GM18508 (cell line): ENCODE measurements around the gene ADAMTS12.

ENCODE experiments used
- ATAC-seq: cut with Tn5 transposase; IDR thresholded peaks from one replicate; pipeline ENCODE4 v1.9.1; 2021; ENCODE audit warnings: moderate number of reproducible peaks; ENCODE audit not compliant: insufficient read depth, unreplicated experiment

ADAMTS12 gene

GRCh38 chr5:33614039-33614438 lies 277.8 kb downstream of the ADAMTS12 start:
- no peak for ATAC-seq

GRCh38 chr5:33612386-33612785 lies 279.4 kb downstream of the ADAMTS12 start:
- ATAC-seq = no peak

DNA sequence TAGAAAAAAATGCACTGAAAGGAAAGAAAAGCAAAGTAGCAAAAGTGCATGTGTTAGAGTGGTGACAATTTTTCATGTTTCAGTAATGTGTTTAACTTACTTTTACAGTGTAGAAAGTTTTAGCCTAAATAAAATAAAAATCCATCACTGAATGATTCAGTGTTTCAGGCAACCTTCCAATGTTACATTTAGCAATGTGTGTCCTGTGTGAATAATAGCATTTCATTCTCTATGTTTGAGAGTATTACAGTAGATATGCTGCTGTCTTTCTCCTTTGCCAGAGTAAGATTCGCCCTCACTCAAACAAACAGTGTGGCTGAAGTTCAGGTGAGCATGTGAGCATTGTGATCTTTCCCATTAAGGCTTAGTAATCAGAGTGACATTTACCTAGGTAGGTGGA lies 279.9 kb downstream of the ADAMTS12 start:
- no peak for ATAC-seq

GRCh38 chr5:33608344-33609041 lies 283.3 kb downstream of the ADAMTS12 start:
- ATAC-seq = no peak

DNA sequence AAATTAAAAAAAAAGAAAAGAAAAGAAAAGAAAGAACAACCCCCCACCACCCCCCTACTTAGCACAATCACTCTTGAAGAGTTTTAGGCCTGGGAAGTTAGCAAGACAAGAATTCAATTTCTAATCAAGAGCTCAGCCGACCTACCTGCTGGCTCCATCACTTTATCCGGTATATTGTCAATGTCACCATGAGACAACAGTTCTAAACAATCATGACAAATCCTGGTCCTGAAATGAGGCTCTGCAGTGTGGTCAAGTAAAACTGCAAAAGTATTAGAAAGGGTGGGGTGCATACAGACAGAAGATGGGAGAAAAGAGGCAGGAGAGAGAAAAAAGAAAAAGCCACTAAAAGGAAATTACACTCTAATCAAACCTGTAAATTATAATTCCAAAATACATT lies 287.3 kb downstream of the ADAMTS12 start:
- no peak for ATAC-seq

DNA sequence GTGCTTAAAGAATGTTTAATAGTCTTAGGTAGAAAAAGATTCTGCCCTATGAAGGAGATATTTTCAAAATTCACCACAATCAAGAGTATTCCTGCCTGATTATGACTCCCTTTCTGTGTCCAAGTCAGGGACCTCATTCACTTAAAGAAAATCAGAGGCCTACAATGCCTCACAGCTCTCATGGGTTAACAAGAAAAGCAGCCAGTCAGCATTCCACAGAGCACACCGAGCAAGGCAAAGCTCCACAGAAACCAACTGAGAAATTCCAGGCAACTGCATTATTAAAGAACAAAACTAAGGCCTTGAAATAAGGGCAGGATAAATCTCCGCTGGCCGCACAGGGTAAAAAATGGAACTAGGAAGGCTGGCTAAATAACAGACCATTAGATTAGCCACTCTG lies 289.9 kb downstream of the ADAMTS12 start:
- ATAC-seq = no peak

DNA sequence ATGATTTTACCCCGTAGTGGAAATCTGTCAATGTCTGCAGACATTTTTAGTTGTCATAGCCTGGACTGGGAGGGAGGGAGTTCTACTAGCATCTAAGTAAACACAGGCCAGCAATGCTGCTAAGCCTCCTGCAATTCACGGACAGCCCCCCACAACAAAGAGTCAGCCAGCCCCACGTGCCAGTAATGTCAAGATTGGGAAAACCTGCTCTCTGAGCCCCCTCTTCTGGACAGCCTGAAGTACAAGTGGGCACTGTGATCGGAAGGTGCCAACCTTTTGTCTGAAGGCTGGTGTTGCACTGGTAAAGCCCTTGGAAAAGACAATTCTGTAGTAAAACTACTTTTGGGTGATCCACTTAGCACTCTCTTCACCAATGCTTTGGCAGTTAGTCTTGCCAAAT lies 296.5 kb downstream of the ADAMTS12 start:
- no peak for ATAC-seq

DNA sequence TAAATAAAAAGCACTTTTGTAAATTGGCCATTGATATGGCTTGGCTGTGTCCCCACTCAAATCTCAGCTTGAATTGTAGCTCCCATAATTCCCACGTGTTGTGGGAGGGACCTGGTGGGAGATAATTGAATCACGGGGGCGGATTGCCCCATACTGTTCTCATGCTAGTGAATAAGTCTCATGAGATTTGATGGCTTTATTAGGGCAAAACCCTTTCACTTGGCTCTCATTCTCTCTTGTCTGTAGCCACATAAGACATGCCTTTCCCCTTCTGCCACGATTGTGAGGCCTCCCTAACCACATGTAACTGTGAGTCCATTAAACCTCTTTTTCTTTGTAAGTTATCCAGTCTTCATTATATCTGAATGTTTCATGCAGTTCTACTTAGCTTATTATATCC lies 297.8 kb downstream of the ADAMTS12 start:
- no peak for ATAC-seq

DNA sequence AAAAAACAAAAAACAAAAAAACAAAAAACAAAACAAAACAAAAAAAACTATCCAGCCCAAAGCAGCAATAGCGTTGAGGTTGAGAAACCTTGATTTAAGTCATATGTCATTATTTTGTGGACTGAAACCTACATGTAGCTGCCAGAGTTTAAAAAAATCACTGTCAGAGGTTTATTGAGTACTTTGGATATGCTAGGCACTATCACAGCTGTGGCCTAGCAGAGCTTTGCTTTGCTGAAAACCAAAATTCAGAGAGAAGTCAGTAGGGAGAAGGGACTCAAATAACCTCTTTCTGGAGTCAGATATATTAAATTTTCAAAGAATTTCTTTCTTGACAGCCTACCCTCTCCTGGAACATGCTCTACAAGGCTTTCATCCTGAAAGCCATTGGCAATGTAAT lies 299.5 kb downstream of the ADAMTS12 start:
- no peak for ATAC-seq

- ATAC-seq = no peak
These were observed 303.0 kb downstream of the ADAMTS12 start for GRCh38 chr5:33588654-33589372.

DNA sequence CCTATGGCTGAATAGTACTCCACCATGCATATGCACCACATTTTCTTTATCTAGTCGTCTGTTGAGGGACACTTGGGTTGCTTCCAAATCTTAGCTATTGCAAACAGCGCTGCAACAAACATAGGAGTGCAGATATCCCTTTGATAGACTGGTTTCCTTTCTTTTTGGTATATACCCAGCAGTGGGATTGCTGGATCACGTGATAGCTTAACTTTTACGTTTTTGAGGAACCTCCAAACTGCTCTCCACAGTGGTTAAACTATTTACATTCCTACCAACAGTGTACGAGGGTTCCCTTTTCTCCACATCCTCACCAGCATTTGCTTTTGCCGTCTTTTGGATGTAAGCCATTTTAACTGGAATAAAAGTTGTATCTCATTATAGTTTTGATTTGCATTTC lies 308.5 kb downstream of the ADAMTS12 start:
- ATAC-seq = no peak

- ATAC-seq = no peak
These were observed 309.4 kb downstream of the ADAMTS12 start for GRCh38 chr5:33582417-33582816.

DNA sequence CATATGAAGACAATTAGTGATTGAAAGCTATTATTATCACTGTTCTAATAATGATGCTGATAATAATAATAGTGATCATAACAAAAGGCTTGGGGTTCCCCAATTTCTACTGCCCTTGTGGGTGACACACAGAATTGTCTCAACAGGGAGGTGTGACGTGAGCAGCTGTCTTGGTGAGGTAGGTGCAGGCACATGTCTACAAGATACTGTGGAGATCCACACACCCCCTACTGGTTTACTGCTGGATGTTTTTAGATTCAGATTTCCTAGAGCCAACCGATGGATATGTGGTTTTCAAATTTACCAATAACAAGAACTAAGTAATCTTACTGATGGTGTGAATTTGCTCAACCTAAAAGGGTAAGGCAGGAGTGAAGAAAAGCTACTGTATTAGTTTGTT lies 312.0 kb downstream of the ADAMTS12 start:
- ATAC-seq = no peak

GRCh38 chr5:33579152-33579551 lies 312.6 kb downstream of the ADAMTS12 start:
- ATAC-seq = no peak

GRCh38 chr5:33576726-33577590 lies 314.8 kb downstream of the ADAMTS12 start:
- ATAC-seq = no peak

DNA sequence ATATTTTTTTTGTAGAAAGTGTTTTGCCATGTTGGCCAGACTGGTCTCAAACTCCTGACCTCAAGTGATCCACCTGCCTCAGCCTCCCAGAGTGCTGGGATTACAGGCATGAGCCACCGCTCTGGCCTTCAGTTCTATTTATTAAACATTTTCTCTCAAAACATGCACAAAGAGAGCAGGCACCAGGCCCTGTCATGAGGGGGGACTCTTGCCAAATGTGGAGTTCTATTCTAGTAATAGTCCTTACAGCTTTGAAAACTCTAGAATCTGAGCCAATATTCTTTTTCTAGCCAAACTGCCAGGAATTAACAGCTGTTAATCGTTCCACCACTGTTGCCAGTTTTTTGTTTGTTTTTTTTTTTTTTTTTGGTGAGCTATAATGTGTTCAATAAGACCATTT lies 326.5 kb downstream of the ADAMTS12 start:
- no peak for ATAC-seq

DNA sequence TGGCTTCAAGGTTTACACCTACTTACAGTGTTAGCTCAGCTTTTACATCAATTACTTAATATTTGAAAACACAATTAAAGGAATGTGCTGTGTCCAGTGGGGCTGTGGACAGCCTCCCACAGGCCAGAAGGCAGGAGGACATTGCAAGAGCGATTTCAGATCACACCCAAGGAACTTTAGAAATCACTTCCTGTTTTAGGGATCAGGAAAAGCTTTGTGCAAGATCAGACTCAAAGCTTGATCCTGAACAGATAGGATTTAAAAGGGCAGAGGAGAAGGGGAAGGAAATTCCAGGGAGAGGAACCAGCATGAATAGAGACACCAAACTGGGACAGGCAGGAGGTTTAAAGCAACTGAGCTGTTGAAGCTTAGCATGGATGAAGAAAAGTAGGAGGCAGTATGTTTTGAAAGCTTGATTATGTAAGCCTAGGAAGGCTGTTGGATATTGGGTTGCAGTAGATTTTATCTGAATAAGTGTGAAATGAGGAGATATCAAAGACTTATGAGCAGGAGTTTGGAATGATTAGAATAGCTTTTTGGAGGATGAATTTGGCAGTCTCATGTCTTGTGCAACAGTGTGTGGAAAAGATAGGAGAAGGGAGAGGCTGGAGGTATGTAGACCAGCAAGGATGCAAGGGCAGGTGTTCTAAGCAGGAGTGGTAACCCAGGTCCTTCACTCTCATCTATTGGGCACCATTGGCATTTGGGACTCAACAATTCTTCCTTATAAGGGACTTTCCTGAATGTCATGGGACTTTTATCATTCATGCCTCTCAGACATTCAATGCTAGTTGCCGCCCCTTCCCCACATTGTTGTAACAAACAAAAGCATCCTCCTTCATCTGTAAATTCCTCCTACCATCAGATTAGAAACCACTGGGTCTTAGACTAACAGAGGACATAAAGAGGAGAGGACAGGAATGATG lies 327.5 kb downstream of the ADAMTS12 start:
- no peak for ATAC-seq

- no peak for ATAC-seq
These were observed 328.3 kb downstream of the ADAMTS12 start for GRCh38 chr5:33563530-33563929.

DNA sequence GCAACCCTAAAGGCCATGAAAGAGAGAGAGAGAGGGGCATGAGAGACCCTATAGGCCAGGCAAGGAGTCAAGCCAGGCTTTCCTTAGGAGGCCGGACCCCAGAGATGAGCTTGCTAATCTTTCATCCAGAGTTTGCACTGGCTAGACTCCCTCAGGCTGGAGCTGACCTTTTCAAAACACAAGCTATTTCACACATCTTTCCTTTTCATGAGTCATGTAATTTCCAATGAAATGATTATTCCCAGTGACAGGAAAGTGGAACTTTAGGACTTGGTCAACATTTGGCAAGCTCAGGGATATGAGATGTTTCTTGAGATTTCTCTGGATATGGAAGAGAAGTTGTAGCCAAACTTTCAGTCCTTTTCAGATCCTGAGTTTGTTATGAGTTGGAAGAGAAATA lies 333.3 kb downstream of the ADAMTS12 start:
- no peak for ATAC-seq

- ATAC-seq = no peak
These were observed 334.2 kb downstream of the ADAMTS12 start for GRCh38 chr5:33557605-33558004.
